ENCODE results near the gene BCAP31.

DNA sequence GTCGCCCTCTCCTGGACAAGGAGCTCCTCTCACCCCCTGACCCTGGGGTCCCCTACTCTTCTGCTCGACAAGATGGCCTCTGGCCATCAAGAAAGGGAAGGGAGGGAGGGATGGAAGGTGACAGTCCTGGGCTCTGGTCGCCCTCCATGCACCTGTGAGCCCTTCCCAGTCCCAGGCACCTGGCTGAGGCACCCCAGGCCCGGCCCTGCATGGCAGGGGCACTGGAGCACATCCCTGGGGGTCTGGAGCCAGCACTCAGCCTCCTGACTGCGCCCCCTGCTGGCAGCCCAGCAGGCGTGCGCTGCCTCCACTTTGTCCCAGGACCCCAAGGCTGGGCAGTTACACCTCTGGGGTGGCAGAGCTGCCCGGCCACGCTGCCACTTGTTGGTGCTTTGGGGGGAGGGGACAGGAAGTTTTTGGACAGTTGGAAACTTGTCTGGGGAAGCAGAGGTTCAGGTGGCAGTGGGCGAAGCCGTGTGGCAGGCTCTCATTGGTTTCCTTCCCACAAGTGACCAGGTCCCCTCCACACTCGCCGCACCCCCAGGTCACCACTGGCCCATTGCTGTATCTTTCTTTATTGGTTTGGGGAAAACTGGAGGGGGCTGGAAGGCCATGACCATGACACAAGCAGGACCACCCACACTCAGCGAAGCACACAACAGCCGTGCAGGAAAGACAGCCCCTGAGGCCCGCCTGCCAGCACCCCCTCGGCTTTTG lies 54.9 kb downstream of the BCAP31 start:
- peak; percentile 55 to 74 (median 70) for TF ChIP-seq CTCF (IDR thresholded peaks at IDR 0.05)
- no peak for TF ChIP-seq EP300 (IDR thresholded peaks at IDR 0.05; ENCODE audit: low read depth)
- TF ChIP-seq POLR2A (IDR thresholded peaks at IDR 0.05): no peak
- no peak for TF ChIP-seq POLR2AphosphoS5 (IDR thresholded peaks at IDR 0.05)

All from transverse colon (tissue), 4 donors.